Esophagus squamous epithelium (tissue), 5 donors: Measurements from ENCODE around the gene NPPC. TPM values are rescaled to one million over a fixed set of nuclear protein-coding genes. Genes with fewer than 3 reads are reported as not detected.

Experiments used
- DNase-seq: peaks from one replicate; lab custom pipeline; 2025; lab: John Stamatoyannopoulos, UW
- H3K27ac ChIP-seq, 4 donors: fragments of 200-600 bp; sonication (generic); one replicate each; pipeline ENCODE4 v1.5.1; 2016 to 2019; ENCODE audit warnings: mild to moderate bottlenecking in 1 of 4
- H3K27me3 ChIP-seq, 4 donors: fragments of 200-600 bp; sonication (generic); 1 replicate in 3 of 4; 2 replicates in 1 of 4; pipeline versions ENCODE4 v1.5.1 to v1.6.0; 2017 to 2021; ENCODE audit warnings: antibody characterized with exemption in 1 of 4
- H3K36me3 ChIP-seq, 3 donors: fragments of 200-600 bp; sonication (generic); one replicate each; pipeline ENCODE4 v1.5.1; 2016 to 2019
- H3K4me1 ChIP-seq, 3 donors: fragments of 200-600 bp; sonication (generic); one replicate each; pipeline ENCODE4 v1.5.1; 2017 to 2019
- H3K4me3 ChIP-seq, 4 donors: fragments of 200-600 bp; sonication (generic); 1 replicate in 3 of 4; 2 replicates in 1 of 4; pipeline ENCODE4 v1.5.1; 2016 to 2019; ENCODE audit warnings: mild to moderate bottlenecking in 2 of 4, moderate library complexity in 1 of 4
- H3K9me3 ChIP-seq, 3 donors: fragments of 200-600 bp; sonication (generic); one replicate each; pipeline ENCODE4 v1.5.1; 2016 to 2019
- CTCF ChIP-seq, 6 experiments: fragments of 450-650 bp in 4 of 6; fragments of 200-600 bp in 2 of 6; sonication (generic) in 2 of 6; IDR thresholded peaks; one replicate each; pipeline ENCODE4 v1.5.1; 2016 to 2019; ENCODE audit warnings: antibody characterized with exemption in 6 of 6, mild to moderate bottlenecking in 4 of 6, moderate library complexity in 4 of 6
- POLR2A ChIP-seq, 4 donors: fragments of 450-650 bp; IDR thresholded peaks; one replicate each; pipeline ENCODE4 v1.6.1; 2017; ENCODE audit warnings: antibody characterized with exemption in 4 of 4, mild to moderate bottlenecking in 4 of 4, moderate library complexity in 3 of 4
- WGBS, 2 donors: methylation state at CpG; one replicate each; pipeline ENCODE4 v1.1.5; 2018; 5-methylcytosine and 5-hydroxymethylcytosine counted together
- intact Hi-C: fragments of 100-400 bp; cut with DNase I; formaldehyde crosslinking; loops from one replicate; pipeline ENCODE4 v1.15.0; 2022
- total RNA-seq, 4 donors: library from RNA; depleted of rRNA; stranded (reverse); fragments of >200 nt; gene quantifications; one replicate each; pipeline ENCODE4 v1.1.0, GENCODE V29; 2016
- donor health status: DM: yes; HTN: yes; CAD: no.

NPPC gene
- total RNA-seq, 4 donors from 2014 or later: 0.49 to 11.2 TPM; not detected in 2

- DNase-seq: no peak
- WGBS, 2 donors: 77% methylated on average over 3 of the region's 8 CpGs; no CpG with 5 or more reads in 1 of the 2 donors
- no peaks in the 10 kb centered on the region for H3K9me3 ChIP-seq
- intact Hi-C loops: no loop called here
- H3K27me3 ChIP-seq: peaks cover 0 to 21% (median 0%) of the 10 kb centered on the region in 4 donors
- H3K4me1 ChIP-seq: peaks cover 0 to 11% (median 0%) of the 10 kb centered on the region in 3 donors
- H3K27ac ChIP-seq: no peak overlapping the region
- no peaks in the 10 kb centered on the region for H3K36me3 ChIP-seq
- H3K4me3 ChIP-seq: no peak overlapping the region
- TF ChIP-seq POLR2A (IDR thresholded peaks at IDR 0.05): no peak
- TF ChIP-seq CTCF (IDR thresholded peaks at IDR 0.05): no peak
Measured at GRCh38 chr2:231934441-231935206, 8.4 kb upstream of the NPPC start.

- H3K4me1 ChIP-seq: peaks cover 0 to 11% (median 0%) of the 10 kb centered on the region in 3 donors
- no peak for DNase-seq
- no peaks in the 10 kb centered on the region for H3K9me3 ChIP-seq
- intact Hi-C loops: no loop called here
- H3K27ac ChIP-seq: no peak overlapping the region
- H3K4me3 ChIP-seq: no peak overlapping the region
- TF ChIP-seq CTCF (IDR thresholded peaks at IDR 0.05) (no peak), POLR2A (IDR thresholded peaks at IDR 0.05) (no peak)
- peaks cover 0 to 27% (median 0%) of the 10 kb centered on the region in 4 donors for H3K27me3 ChIP-seq
- no peaks in the 10 kb centered on the region for H3K36me3 ChIP-seq
- 90% methylated on average over 2 of the region's 13 CpGs; no CpG with 5 or more reads in 1 of the 2 donors for WGBS, 2 donors
Measured at GRCh38 chr2:231933916-231934401, 7.8 kb upstream of the NPPC start.

GRCh38 chr2:231932985-231933915 is 7.1 kb upstream of the NPPC start:
- no peak for TF ChIP-seq CTCF (IDR thresholded peaks at IDR 0.05)
- no peak for TF ChIP-seq POLR2A (IDR thresholded peaks at IDR 0.05)
- no peaks in the 10 kb centered on the region for H3K36me3 ChIP-seq
- H3K4me3 ChIP-seq: no peak overlapping the region
- H3K27ac ChIP-seq: no peak overlapping the region
- H3K4me1 ChIP-seq: peaks cover 0 to 11% (median 0%) of the 10 kb centered on the region in 3 donors
- peaks cover 0 to 34% (median 0%) of the 10 kb centered on the region in 4 donors for H3K27me3 ChIP-seq
- intact Hi-C loops: no loop called here
- DNase-seq: no peak
- 82 to 84% methylated on average over 12 of the region's 15 CpGs for WGBS, 2 donors
- no peaks in the 10 kb centered on the region for H3K9me3 ChIP-seq

- Histone ChIP-seq H3K36me3 (no peaks in the 10 kb centered on the region), H3K9me3 (no peaks in the 10 kb centered on the region), H3K4me3 (no peak overlapping the region), H3K4me1 (peaks cover 0 to 11% (median 0%) of the 10 kb centered on the region in 3 donors), H3K27ac (no peak overlapping the region), H3K27me3 (peaks cover 0 to 41% (median 0%) of the 10 kb centered on the region in 4 donors)
- TF ChIP-seq POLR2A (IDR thresholded peaks at IDR 0.05): no peak
- TF ChIP-seq CTCF (IDR thresholded peaks at IDR 0.05): no peak
- 80 to 85% methylated on average over 1 to 2 of the region's 3 CpGs for WGBS, 2 donors
- DNase-seq: no peak
- intact Hi-C loops: no loop called here
Measured at GRCh38 chr2:231932711-231932970, 6.4 kb upstream of the NPPC start.
